Gastrocnemius medialis (tissue), 4 donors: ENCODE data around the gene NFKBIB.

Experiments
- CTCF ChIP-seq, 5 experiments: fragments of 450-650 bp in 3 of 5; fragments of 200-600 bp in 2 of 5; sonication (generic) in 2 of 5; IDR thresholded peaks in 4 of 5; conservative IDR thresholded peaks in 1 of 5; 1 replicate in 4 of 5; 2 replicates in 1 of 5; pipeline ENCODE4 v1.5.1; 2016 to 2019; ENCODE audit warnings: antibody characterized with exemption in 5 of 5, mild to moderate bottlenecking in 3 of 5, moderate library complexity in 3 of 5
- POLR2A ChIP-seq, 2 donors: fragments of 450-650 bp; IDR thresholded peaks; one replicate each; pipeline ENCODE4 v1.6.1; 2017; ENCODE audit warnings: antibody characterized with exemption in 2 of 2, mild to moderate bottlenecking in 2 of 2, moderate library complexity in 2 of 2

- no peak for TF ChIP-seq CTCF (IDR thresholded peaks at IDR 0.05 in 4 of 5, conservative IDR thresholded peaks at IDR 0.05 in 1 of 5)
- TF ChIP-seq POLR2A (IDR thresholded peaks at IDR 0.05), result no peak
Observed at GRCh38 chr19:38942471-38943181, 42.9 kb downstream of the NFKBIB start.
